ENCODE measurements around the gene ATP8B3. TPM values are rescaled to one million over a fixed set of nuclear protein-coding genes. Genes with fewer than 3 reads are reported as not detected.

The ATP8B3 gene
- total and polyA plus RNA-seq, 10 of the 15 experiments (the other 5 are each of a cell fraction or from before 2014, with no cell fraction given), result 0.13 to 1.7 (median 0.52) TPM

- TF ChIP-seq ZNF207 (IDR thresholded peaks at IDR 0.05; ENCODE audit: borderline replicate concordance), result no peak
- no peak for TF ChIP-seq USF2 (IDR thresholded peaks at IDR 0.05; ENCODE audit: borderline replicate concordance, low read depth, low read length)
- no peak for TF ChIP-seq KAT2A (conservative IDR thresholded peaks at IDR 0.05; ENCODE audit: control insufficient read depth, low read depth, low read length)
- TF ChIP-seq ZBTB4 (CRISPR knock-in tag; IDR thresholded peaks at IDR 0.05), result no peak
- no peak for TF ChIP-seq CBX3 (IDR thresholded peaks at IDR 0.05; ENCODE audit: borderline replicate concordance, low read depth)
These were observed 75.1 kb downstream of the ATP8B3 start (continued) for GRCh38 chr19:1736927-1737326.

- Histone ChIP-seq H3K4me3 (no peak overlapping the region), H3K9ac (ENCODE audit: control insufficient read depth, insufficient read depth, low read length) (no peak overlapping the region), H2AFZ (ENCODE audit: control insufficient read depth, low read depth, low read length) (no peak overlapping the region), H3K79me2 (ENCODE audit: control insufficient read depth, insufficient read depth, low read length) (no peaks in the 10 kb centered on the region), H3K9me3 (replicated peaks; ENCODE audit: control insufficient read depth, insufficient read depth, low read length) (no peaks in the 10 kb centered on the region; the same call in 2 of the 3 replicates), H3K4me1 (ENCODE audit: control insufficient read depth, insufficient read depth, low read length) (no peaks in the 10 kb centered on the region), H3K36me3 (ENCODE audit: control insufficient read depth in 2 of 2, insufficient read depth in 2 of 2, low read length in 1 of 2) (no peaks in the 10 kb centered on the region), H3K27ac (ENCODE audit: control insufficient read depth, insufficient read depth) (no peak overlapping the region), H4K20me1 (ENCODE audit: control insufficient read depth, insufficient read depth) (no peaks in the 10 kb centered on the region), H3K27me3 (replicated peaks in 1 of 2; ENCODE audit: control insufficient read depth in 2 of 2, insufficient read depth in 2 of 2, low read length in 1 of 2) (no peaks in the 10 kb centered on the region; a peak in 1 of 4 replicates), H3K4me2 (ENCODE audit: control insufficient read depth, insufficient read depth) (no peak overlapping the region)
- intact Hi-C loops (cut with micrococcal nuclease; ENCODE audit: unreplicated experiment), result no loop called here
- FAIRE-seq (no peak), DNase-seq (ENCODE audit: low read depth, low spot score) (no peak), ATAC-seq (no peak)
- no TSS peak for BruUV-seq (replicated peaks)
- CTCF ChIA-PET, result interaction anchor here (0.9 kb wide), 1 partner anchor 231 kb away, joined by 3 read pairs; no protein-coding TSS in a partner anchor
- SMC1A ChIA-PET (ENCODE audit: uncharacterized antibody, unreplicated experiment), result interaction anchor here (0.6 kb wide), 1 partner anchor 406 kb away, joined by 3 read pairs; no protein-coding TSS in a partner anchor
- RAD21 ChIA-PET (ENCODE audit: unreplicated experiment), result no interaction called here
- in situ Hi-C loops (cut with MboI), result no loop called here
- WGBS (ENCODE audit: insufficient coverage, insufficient replicate concordance, low lambda C conversion rate, missing lambda C conversion rate), result 42% methylated on average over 3 of the region's 3 CpGs
- POLR2A ChIA-PET, result no interaction called here
- TF ChIP-seq BCL11A (IDR thresholded peaks at IDR 0.05; ENCODE audit: low read depth, low read length), result no peak
- no peak for TF ChIP-seq ZBED1 (IDR thresholded peaks at IDR 0.05; ENCODE audit: borderline replicate concordance)
- TF ChIP-seq NKRF (conservative IDR thresholded peaks at IDR 0.05), result no peak
- no peak for TF ChIP-seq HDAC2 (IDR thresholded peaks at IDR 0.05)
- TF ChIP-seq MEF2B (IDR thresholded peaks at IDR 0.05; ENCODE audit: partially characterized antibody, poor library complexity, severe bottlenecking), result no peak
- no peak for TF ChIP-seq E4F1 (IDR thresholded peaks at IDR 0.05; ENCODE audit: borderline replicate concordance, partially characterized antibody)
- TF ChIP-seq CREM (IDR thresholded peaks at IDR 0.05; ENCODE audit: low read depth), result no peak
These were observed 75.8 kb downstream of the ATP8B3 start for GRCh38 chr19:1736280-1736679.

Measured in GM12878 (cell line).